Endothelial cell of umbilical vein (primary cell): Measurements from ENCODE around the gene NUP62CL.

ENCODE experiments used
- CTCF ChIP-seq, 2 donors: IDR thresholded peaks; 1 replicate in 1 of 2; 2 replicates in 1 of 2; pipeline ENCODE4 v1.5.1; 2011; ENCODE audit warnings: low read length in 2 of 2, mild to moderate bottlenecking in 2 of 2, moderate library complexity in 2 of 2, control low read depth in 1 of 2, inconsistent platforms in 1 of 2, low read depth in 1 of 2; ENCODE audit not compliant: insufficient read depth in 1 of 2; ENCODE audit errors: extremely low read depth in 1 of 2
- EZH2 ChIP-seq: IDR thresholded peaks from 2 replicates; pipeline ENCODE4 v1.6.1; 2012; ENCODE audit warnings: borderline replicate concordance, low read depth, mild to moderate bottlenecking, moderate library complexity, low read length, inconsistent platforms; ENCODE audit not compliant: severe bottlenecking
- JUN ChIP-seq: IDR thresholded peaks from 2 replicates; pipeline ENCODE4 v1.6.1; 2011; ENCODE audit warnings: borderline replicate concordance, low read depth; ENCODE audit not compliant: insufficient read length, insufficient read depth
- MAX ChIP-seq: IDR thresholded peaks from 2 replicates; pipeline ENCODE4 v1.6.1; 2011; ENCODE audit not compliant: insufficient read depth, insufficient read length
- POLR2A ChIP-seq: IDR thresholded peaks from 2 replicates; pipeline ENCODE4 v1.6.1; 2012; ENCODE audit warnings: low read depth, mild to moderate bottlenecking, control low read depth, low read length

GRCh38 chrX:107213477-107213876 is 7.2 kb upstream of the NUP62CL start:
- TF ChIP-seq POLR2A (no peak), CTCF (IDR thresholded peaks at IDR 0.05; ENCODE audit: extremely low read depth in 1 of 2, insufficient read depth in 1 of 2, low read depth in 1 of 2, low read length in 2 of 2) (no peak), EZH2 (no peak), MAX (no peak), JUN (no peak)
